ENCODE measurements around the gene CRAMP1.

- TF ChIP-seq CTCF (IDR thresholded peaks at IDR 0.05) (no peak), CHD2 (IDR thresholded peaks at IDR 0.05; ENCODE audit: low read length, partially characterized antibody) (no peak), MYC (IDR thresholded peaks at IDR 0.05; ENCODE audit: borderline replicate concordance, low read length) (no peak), NR3C1 (IDR thresholded peaks at IDR 0.05) (no peak), EP300 (IDR thresholded peaks at IDR 0.05) (no peak), POLR2A (IDR thresholded peaks at IDR 0.05; ENCODE audit: low read length) (no peak), ZFP36 (IDR thresholded peaks at IDR 0.05; ENCODE audit: borderline replicate concordance, partially characterized antibody) (no peak), JUN (IDR thresholded peaks at IDR 0.05) (no peak), CHD4 (IDR thresholded peaks at IDR 0.05; ENCODE audit: borderline replicate concordance) (no peak)
- TF ChIP-seq, protein P1, sequence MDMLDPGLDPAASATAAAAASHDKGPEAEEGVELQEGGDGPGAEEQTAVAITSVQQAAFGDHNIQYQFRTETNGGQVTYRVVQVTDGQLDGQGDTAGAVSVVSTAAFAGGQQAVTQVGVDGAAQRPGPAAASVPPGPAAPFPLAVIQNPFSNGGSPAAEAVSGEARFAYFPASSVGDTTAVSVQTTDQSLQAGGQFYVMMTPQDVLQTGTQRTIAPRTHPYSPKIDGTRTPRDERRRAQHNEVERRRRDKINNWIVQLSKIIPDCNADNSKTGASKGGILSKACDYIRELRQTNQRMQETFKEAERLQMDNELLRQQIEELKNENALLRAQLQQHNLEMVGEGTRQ (IDR thresholded peaks at IDR 0.05) = no peak
Measured at GRCh38 chr16:1571012-1571671, 41.0 kb upstream of the CRAMP1 start.
